ENCODE results near the gene ABRACL.

The ABRACL gene

DNA sequence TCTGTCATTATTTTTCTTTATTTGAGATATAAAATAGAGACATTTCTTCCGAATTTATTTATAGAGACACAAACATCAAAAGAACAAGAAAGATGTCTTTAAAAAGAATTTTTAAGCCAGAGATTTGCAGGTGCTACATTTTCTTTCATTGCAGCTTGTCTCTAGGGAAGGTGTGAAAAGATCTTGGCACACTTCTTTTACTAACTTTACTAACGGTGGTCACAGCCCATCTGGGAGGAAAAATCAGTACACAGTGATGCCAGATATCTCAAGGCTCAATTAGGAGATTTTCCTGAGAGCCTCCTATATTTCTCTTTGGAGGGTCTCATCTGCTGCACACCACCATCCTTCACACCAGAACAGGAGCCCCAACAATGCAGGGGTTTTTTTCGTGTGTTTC lies 29.5 kb downstream of the ABRACL start:
- DNase-seq: no peak

- no peak for DNase-seq
These were observed 31.8 kb downstream of the ABRACL start for GRCh38 chr6:139060332-139060731.

DNA sequence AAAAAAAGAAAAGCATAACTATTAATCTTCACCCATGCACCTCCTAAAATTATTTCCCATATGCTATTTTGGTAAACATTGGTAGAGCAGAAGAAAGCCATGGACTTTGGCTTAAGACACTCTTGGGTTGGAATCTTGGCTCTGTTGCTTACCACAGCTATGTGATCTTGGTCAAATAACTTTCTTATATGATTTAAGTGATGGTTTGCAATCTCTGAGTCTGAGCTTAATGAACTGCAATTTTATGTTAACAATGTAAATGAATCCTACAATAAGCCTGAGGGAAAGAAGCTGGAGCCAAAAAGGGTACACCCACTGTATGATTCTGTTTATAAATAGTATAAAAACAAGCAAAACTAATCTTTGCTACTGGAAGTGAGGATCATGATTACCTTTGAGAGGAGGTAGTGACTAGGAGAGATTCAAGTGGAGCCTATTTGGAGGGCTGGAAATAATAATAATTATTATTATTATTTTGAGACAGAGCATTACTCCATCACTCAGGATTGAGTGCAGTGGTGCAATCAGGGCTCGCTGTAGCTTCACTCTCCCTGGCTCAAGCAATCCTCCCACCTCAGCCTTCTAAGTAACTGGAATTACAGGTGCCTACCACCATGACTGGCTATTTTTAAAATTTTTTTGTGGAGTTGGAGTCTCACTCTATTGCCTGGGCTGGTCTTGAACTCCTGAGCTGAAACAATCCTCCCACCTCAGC lies 34.5 kb downstream of the ABRACL start:
- DNase-seq: no peak

- DNase-seq: no peak
These were observed 36.6 kb downstream of the ABRACL start for GRCh38 chr6:139064981-139065665.

DNA sequence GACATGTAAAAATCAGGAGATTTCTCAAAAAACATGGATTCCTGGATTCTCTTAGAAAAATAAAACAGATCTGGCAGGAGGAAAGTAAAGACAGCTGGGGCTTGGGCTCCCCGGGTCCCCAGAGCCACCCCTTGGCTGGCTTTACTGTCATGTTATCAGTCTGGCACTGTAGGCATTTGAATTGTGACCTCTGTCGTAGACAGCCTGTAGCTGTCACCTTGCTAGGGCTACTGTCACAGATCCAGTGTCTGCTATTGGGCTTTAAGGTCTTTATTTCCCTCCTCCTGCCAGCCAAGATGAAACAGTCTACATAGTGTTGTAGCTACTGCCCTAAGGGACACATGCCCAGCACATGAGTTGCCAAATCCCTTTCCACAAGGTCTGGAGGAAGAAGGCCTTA lies 37.5 kb downstream of the ABRACL start:
- no peak for DNase-seq

- no peak for DNase-seq
These were observed 40.3 kb downstream of the ABRACL start for GRCh38 chr6:139068846-139069245.

DNA sequence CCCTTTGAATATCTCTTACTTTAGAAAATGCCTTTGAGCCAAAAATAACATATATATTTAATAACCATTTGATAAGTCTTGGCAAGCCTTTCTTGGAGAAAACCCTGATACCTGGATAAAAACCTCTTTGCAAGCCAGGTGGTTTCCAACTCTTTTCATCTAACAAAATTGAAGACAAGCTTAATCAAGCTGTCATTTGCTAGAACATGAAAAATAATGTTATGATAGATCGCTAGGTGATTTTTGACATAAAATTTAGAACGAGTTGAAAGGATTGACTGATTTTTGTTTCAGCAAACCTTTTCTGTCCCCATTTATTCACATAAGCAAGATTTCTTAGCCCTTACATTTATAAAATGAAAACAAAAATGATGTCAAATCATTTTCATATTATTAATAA lies 44.6 kb downstream of the ABRACL start:
- DNase-seq: no peak

DNA sequence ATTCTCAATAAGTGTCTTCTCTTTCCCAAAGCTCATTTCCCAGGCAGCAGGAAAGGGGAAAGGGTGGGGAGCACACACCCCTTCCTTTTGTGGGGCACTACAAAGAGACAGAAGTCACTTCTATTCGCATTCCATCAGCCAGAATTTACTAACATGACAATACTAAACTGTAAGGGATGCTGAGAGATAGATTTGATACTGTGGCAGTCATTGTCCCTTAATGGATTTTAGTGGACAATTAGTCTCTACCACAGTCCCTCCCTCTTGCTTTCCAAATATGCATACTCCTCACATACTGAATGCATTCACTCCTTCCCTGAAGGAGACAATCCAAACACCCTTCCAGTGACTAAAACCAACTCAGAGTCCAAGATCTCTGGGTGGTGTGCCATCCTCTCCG lies 50.5 kb downstream of the ABRACL start:
- DNase-seq: no peak

DNA sequence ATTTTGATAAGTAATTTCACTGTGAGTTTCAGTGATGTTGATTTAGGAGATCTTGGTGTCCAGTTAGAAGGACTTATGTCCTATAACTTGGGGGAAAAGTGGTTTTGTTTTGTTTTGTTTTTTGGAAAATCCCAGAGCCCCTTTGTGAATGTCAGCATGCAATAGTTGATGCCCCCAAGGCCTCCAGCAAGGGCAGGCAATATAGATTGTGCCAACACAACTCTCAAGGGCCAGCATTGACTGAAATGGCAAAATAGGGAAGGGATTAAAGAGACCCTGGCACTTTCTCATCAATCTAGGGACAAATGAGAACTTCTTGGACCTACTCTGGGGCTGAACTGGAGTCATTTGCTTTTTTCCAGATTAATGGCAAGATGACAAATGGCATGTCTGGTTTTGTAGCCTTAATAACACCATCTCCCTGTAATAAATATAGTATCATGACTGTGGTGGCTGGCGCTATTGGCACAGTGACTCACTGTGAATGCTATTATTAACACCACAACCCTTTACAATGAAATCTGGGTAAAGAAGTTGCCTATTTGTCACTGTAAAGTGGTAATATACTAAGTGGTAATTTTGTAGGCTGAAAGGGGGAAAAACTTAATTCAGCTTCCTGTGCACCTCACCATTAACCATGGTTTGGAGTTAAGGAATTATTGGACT lies 51.8 kb downstream of the ABRACL start:
- no peak for DNase-seq

DNA sequence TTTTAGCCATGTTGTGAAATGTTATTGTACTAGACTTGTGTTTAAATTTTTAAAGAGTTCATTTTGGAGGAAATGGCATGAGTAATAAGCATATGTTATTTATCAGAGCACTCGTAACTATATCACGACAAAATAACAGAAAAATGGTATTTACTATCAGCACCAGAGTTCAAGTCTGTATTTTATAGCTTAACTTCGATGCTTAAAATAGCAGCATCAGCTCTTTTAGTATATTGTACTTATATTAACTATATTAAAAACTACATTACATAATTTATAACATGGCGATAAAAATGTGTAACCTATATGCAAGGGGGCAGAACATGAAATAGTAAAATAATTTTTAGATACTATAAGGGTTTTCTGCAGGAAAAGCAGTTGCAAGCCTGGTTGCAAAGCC lies 52.9 kb downstream of the ABRACL start:
- no peak for DNase-seq

GRCh38 chr6:139082370-139082769 lies 53.8 kb downstream of the ABRACL start:
- no peak for DNase-seq

GRCh38 chr6:139091826-139092225 lies 63.3 kb downstream of the ABRACL start:
- no peak for DNase-seq

Data from activated CD4-positive, alpha-beta T cell treated with anti-CD3 and anti-CD28 coated beads for 4 hours (primary cell).